Activated naive CD8-positive, alpha-beta T cell treated with anti-CD3 and anti-CD28 coated beads, Interleukin-2, amount 50 U/mL, for 16 hours (primary cell): ENCODE data around the gene UBE2G1.
"Not testable (repeated sequence)": the region's sequence is repeated elsewhere in the genome, so short reads cannot be mapped to it uniquely, and the experiment has no call there.

Experiments
- DNase-seq: peaks from one replicate; pipeline ENCODE4 v3.0.0-alpha.2; 2020; ENCODE audit warnings: low read depth, low spot score

UBE2G1 gene

GRCh38 chr17:4375039-4375748, 8.7 kb upstream of the UBE2G1 start:
- DNase-seq, result peak; percentile 16

GRCh38 chr17:4369557-4370230, 3.2 kb upstream of the UBE2G1 start:
- DNase-seq, result no peak

- no peak for DNase-seq
Measured at GRCh38 chr17:4368341-4368740, 1.9 kb upstream of the UBE2G1 start.

GRCh38 chr17:4367177-4367576, 702 bp upstream of the UBE2G1 start:
- DNase-seq, result not testable (repeated sequence)

- no peak for DNase-seq
Measured at GRCh38 chr17:4365628-4366326, 698 bp downstream of the UBE2G1 start.

GRCh38 chr17:4365103-4365627, 1.3 kb downstream of the UBE2G1 start:
- peak; percentile 74 for DNase-seq

- DNase-seq, result no peak
Measured at GRCh38 chr17:4364622-4365041, 1.8 kb downstream of the UBE2G1 start.

- DNase-seq, result no peak
Measured at GRCh38 chr17:4362141-4362540, 4.3 kb downstream of the UBE2G1 start.

GRCh38 chr17:4358154-4358553, 8.3 kb downstream of the UBE2G1 start:
- DNase-seq, result no peak

- DNase-seq, result no peak
Measured at GRCh38 chr17:4357671-4358070, 8.8 kb downstream of the UBE2G1 start.

- DNase-seq, result no peak
Measured at GRCh38 chr17:4357030-4357628, 9.3 kb downstream of the UBE2G1 start.

- DNase-seq, result no peak
Measured at GRCh38 chr17:4354862-4355514, 11.5 kb downstream of the UBE2G1 start.

- DNase-seq, result no peak
Measured at GRCh38 chr17:4354206-4354605, 12.3 kb downstream of the UBE2G1 start.

GRCh38 chr17:4350214-4350613, 16.3 kb downstream of the UBE2G1 start:
- DNase-seq, result not testable (repeated sequence)

- DNase-seq, result no peak
Measured at GRCh38 chr17:4345581-4346252, 20.8 kb downstream of the UBE2G1 start.

GRCh38 chr17:4344926-4345325, 21.5 kb downstream of the UBE2G1 start:
- DNase-seq, result no peak

GRCh38 chr17:4342535-4342934, 23.9 kb downstream of the UBE2G1 start:
- DNase-seq, result no peak

GRCh38 chr17:4341616-4341977, 24.9 kb downstream of the UBE2G1 start:
- DNase-seq, result no peak

- no peak for DNase-seq
Measured at GRCh38 chr17:4340914-4341615, 25.4 kb downstream of the UBE2G1 start.
